Neutrophil (primary cell): ENCODE data around the gene RHOU.
"Not testable (repeated sequence)": the region's sequence is repeated elsewhere in the genome, so short reads cannot be mapped to it uniquely, and the experiment has no call there.

Experiments used
- H3K27ac ChIP-seq: fragments of 200-600 bp; sonication (generic); 2 replicates; pipeline ENCODE4 v1.5.1; 2016; ENCODE audit warnings: mild to moderate bottlenecking, moderate library complexity
- H3K27me3 ChIP-seq: fragments of 200-600 bp; sonication (generic); 2 replicates; pipeline ENCODE4 v1.6.0; 2016; ENCODE audit warnings: mild to moderate bottlenecking
- H3K36me3 ChIP-seq: fragments of 200-600 bp; sonication (generic); 2 replicates; pipeline ENCODE4 v1.5.1; 2017
- H3K4me1 ChIP-seq, 2 experiments: fragments of 200-600 bp in 1 of 2; sonication (generic) in 1 of 2; 1 replicate in 1 of 2; 2 replicates in 1 of 2; pipeline versions ENCODE4 v1.5.1 to v1.6.1; 2013 to 2016; ENCODE audit warnings: low read depth in 1 of 2, low read length in 1 of 2, mild to moderate bottlenecking in 1 of 2, moderate library complexity in 1 of 2; ENCODE audit not compliant: control insufficient read depth in 1 of 2, insufficient read depth in 1 of 2
- H3K4me3 ChIP-seq, 2 experiments: fragments of 200-600 bp in 1 of 2; sonication (generic) in 1 of 2; 1 replicate in 1 of 2; 2 replicates in 1 of 2; pipeline ENCODE4 v1.5.1; 2013 to 2016; ENCODE audit warnings: low read depth in 1 of 2, low read length in 1 of 2, mild to moderate bottlenecking in 1 of 2, moderate library complexity in 1 of 2
- H3K9me3 ChIP-seq: fragments of 200-600 bp; sonication (generic); 2 replicates; pipeline ENCODE4 v1.5.1; 2016
- TF ChIP-seq, protein P1 (sequence below): fragments of 200-600 bp; sonication (generic); IDR thresholded peaks from 2 replicates; pipeline ENCODE4 v1.5.1; 2016; ENCODE audit warnings: antibody characterized with exemption

RHOU gene

GRCh38 chr1:228767636-228768354 is 32.5 kb downstream of the RHOU start:
- no peaks in the 10 kb centered on the region for H3K36me3 ChIP-seq
- H3K4me1 ChIP-seq, result peaks cover 5 to 6% of the 10 kb centered on the region in 2 experiments
- no peaks in the 10 kb centered on the region for H3K27me3 ChIP-seq
- H3K4me3 ChIP-seq, result no peak overlapping the region
- H3K27ac ChIP-seq, result no peak overlapping the region
- no peaks in the 10 kb centered on the region for H3K9me3 ChIP-seq
- TF ChIP-seq, protein P1, sequence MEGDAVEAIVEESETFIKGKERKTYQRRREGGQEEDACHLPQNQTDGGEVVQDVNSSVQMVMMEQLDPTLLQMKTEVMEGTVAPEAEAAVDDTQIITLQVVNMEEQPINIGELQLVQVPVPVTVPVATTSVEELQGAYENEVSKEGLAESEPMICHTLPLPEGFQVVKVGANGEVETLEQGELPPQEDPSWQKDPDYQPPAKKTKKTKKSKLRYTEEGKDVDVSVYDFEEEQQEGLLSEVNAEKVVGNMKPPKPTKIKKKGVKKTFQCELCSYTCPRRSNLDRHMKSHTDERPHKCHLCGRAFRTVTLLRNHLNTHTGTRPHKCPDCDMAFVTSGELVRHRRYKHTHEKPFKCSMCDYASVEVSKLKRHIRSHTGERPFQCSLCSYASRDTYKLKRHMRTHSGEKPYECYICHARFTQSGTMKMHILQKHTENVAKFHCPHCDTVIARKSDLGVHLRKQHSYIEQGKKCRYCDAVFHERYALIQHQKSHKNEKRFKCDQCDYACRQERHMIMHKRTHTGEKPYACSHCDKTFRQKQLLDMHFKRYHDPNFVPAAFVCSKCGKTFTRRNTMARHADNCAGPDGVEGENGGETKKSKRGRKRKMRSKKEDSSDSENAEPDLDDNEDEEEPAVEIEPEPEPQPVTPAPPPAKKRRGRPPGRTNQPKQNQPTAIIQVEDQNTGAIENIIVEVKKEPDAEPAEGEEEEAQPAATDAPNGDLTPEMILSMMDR, result no peak

GRCh38 chr1:228768355-228769000 is 33.2 kb downstream of the RHOU start:
- H3K4me1 ChIP-seq, result peaks cover 5 to 6% of the 10 kb centered on the region in 2 experiments
- H3K27me3 ChIP-seq, result no peaks in the 10 kb centered on the region
- H3K4me3 ChIP-seq, result no peak overlapping the region
- H3K27ac ChIP-seq, result no peak overlapping the region
- H3K9me3 ChIP-seq, result no peaks in the 10 kb centered on the region
- TF ChIP-seq, protein P1, result no peak
- H3K36me3 ChIP-seq, result no peaks in the 10 kb centered on the region

DNA sequence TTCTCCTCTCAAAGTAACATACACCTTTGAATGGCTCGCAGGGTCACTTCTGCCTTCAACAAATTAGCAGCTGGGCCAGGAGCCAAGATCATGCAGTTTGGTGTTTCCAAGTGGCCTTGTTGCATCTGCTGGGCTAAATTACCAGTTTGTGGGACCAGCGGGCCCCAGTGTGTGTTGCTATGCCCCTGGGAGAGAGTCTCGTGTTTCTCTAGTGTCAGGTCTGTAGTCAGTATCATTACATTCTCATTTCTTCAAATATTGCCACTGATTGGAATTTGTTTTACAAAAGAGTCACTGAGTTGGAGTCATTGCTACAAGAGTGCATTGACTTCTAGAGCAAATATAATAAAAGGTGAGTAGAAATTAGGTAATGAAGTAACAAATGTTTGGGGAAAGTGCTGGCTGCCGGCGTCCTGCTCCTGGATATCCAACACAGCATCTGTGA is 35.5 kb downstream of the RHOU start:
- Histone ChIP-seq H3K36me3 (no peaks in the 10 kb centered on the region), H3K27me3 (no peaks in the 10 kb centered on the region), H3K4me3 (no peak overlapping the region), H3K27ac (no peak overlapping the region), H3K4me1 (peaks cover under 1 to 1% of the 10 kb centered on the region in 2 experiments), H3K9me3 (no peaks in the 10 kb centered on the region)
- TF ChIP-seq, protein P1, result no peak

GRCh38 chr1:228772516-228773212 is 37.4 kb downstream of the RHOU start:
- Histone ChIP-seq H3K4me3 (no peak overlapping the region), H3K27ac (no peak overlapping the region), H3K27me3 (no peaks in the 10 kb centered on the region), H3K36me3 (no peaks in the 10 kb centered on the region), H3K9me3 (no peaks in the 10 kb centered on the region), H3K4me1 (no peaks in the 10 kb centered on the region)
- TF ChIP-seq, protein P1, result no peak

GRCh38 chr1:228775946-228776345 is 40.7 kb downstream of the RHOU start:
- H3K4me1 ChIP-seq, result peaks cover 7 to 11% of the 10 kb centered on the region in 2 experiments
- H3K4me3 ChIP-seq, H3K36me3 ChIP-seq, H3K27ac ChIP-seq, H3K27me3 ChIP-seq, H3K9me3 ChIP-seq: not testable (repeated sequence)

- Histone ChIP-seq H3K27me3 (no peaks in the 10 kb centered on the region), H3K36me3 (no peaks in the 10 kb centered on the region), H3K4me3 (no peak overlapping the region), H3K9me3 (no peaks in the 10 kb centered on the region), H3K27ac (no peak overlapping the region), H3K4me1 (peaks cover 7 to 11% of the 10 kb centered on the region in 2 experiments)
- TF ChIP-seq, protein P1, result no peak
Measured at GRCh38 chr1:228776449-228776848, 41.2 kb downstream of the RHOU start.
